Small intestine (tissue), 7 donors: ENCODE data around the gene HS6ST3. TPM values are rescaled to one million over a fixed set of nuclear protein-coding genes. Genes with fewer than 3 reads are reported as not detected.

ENCODE experiments used
- DNase-seq, 2 donors: peaks; one replicate each; pipeline versions ENCODE4 v3.0.0 to v3.0.0-alpha.2; 2013
- FAIRE-seq: peaks from 2 replicates; lab custom pipeline; 2012; peaks lifted over from hg19 to GRCh38; lab: Jason Lieb, UNC
- H3K27ac ChIP-seq, 3 donors: one replicate each; pipeline ENCODE4 v1.5.1; 2013; ENCODE audit warnings: low read length in 2 of 3, mild to moderate bottlenecking in 2 of 3, control low read depth in 1 of 3, inconsistent platforms in 1 of 3, low read depth in 1 of 3, moderate library complexity in 1 of 3
- H3K27me3 ChIP-seq, 3 donors: one replicate each; pipeline ENCODE4 v1.6.1; 2013; ENCODE audit warnings: low read length in 3 of 3, inconsistent platforms in 1 of 3; ENCODE audit not compliant: control insufficient read depth in 3 of 3, insufficient read depth in 3 of 3
- H3K36me3 ChIP-seq, 3 donors: one replicate each; pipeline ENCODE4 v1.6.1; 2013; ENCODE audit warnings: low read length in 3 of 3, inconsistent platforms in 1 of 3, low read depth in 1 of 3, mild to moderate bottlenecking in 1 of 3, moderate library complexity in 1 of 3; ENCODE audit not compliant: control insufficient read depth in 3 of 3, insufficient read depth in 2 of 3
- H3K4me1 ChIP-seq, 3 donors: one replicate each; pipeline ENCODE4 v1.6.1; 2013; ENCODE audit warnings: low read length in 2 of 3, inconsistent platforms in 1 of 3, low read depth in 1 of 3, mild to moderate bottlenecking in 1 of 3, moderate library complexity in 1 of 3; ENCODE audit not compliant: control insufficient read depth in 3 of 3, insufficient read depth in 2 of 3
- H3K4me3 ChIP-seq, 3 donors: one replicate each; pipeline ENCODE4 v1.5.1; 2013; ENCODE audit warnings: low read length in 3 of 3, control low read depth in 1 of 3, inconsistent platforms in 1 of 3, low read depth in 1 of 3, mild to moderate bottlenecking in 1 of 3, moderate library complexity in 1 of 3
- H3K9me3 ChIP-seq, 2 donors: one replicate each; pipeline ENCODE4 v1.6.1; 2013; ENCODE audit warnings: low read depth in 1 of 2, low read length in 1 of 2; ENCODE audit not compliant: control insufficient read depth in 2 of 2, insufficient read depth in 1 of 2
- whole genome bisulfite sequencing, 3 donors: extraction: QIAGEN DNeasy Blood & Tissue Kit; methylation state at CpG; one replicate each; pipeline ENCODE4 v1.1.7; 2013; 5-methylcytosine and 5-hydroxymethylcytosine counted together
- polyA plus RNA-seq, 4 donors: library from polyadenylated mRNA; stranded (reverse) in 3 of 4; unstranded in 1 of 4; fragments of 200-250 nt in 3 of 4; fragments of 120-200 nt in 1 of 4; gene quantifications; one replicate each; pipeline versions ENCODE4 v1.2.1 to v1.2.3, GENCODE V29; 2013
- donor health status: healthy with polysubstance abuse.
- donor health status: control.
- donor health status: control.
- donor health status: Bipolar disorder and iron deficiency.
- donor health status: healthy.

Gene HS6ST3
- polyA plus RNA-seq, 4 donors = under 0.01 to 0.86 (median 0.54) TPM; not detected in 1

DNA sequence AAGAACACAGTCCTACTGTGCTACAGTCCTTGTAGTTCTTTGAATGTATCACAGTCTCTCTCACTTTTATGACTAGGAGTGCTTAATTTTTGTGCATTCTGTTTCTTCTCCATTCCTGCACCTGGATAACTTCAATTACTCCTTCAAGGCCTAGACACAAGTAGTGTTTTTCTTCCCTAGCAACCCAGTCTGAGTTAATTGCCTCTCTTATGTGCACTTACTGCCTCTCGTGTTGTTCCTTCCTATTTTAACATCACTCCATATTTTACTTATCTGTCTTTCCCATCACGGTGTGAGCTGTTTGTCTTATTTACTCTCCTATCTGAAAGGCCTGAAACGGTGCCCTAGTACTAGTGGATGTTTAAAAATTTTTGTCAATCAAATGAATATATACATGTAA, 101.5 kb downstream of the HS6ST3 start:
- Histone ChIP-seq H3K27me3 (no peaks in the 10 kb centered on the region), H3K36me3 (no peaks in the 10 kb centered on the region), H3K4me3 (no peak overlapping the region), H3K9me3 (no peaks in the 10 kb centered on the region), H3K4me1 (no peaks in the 10 kb centered on the region), H3K27ac (no peak overlapping the region)
- FAIRE-seq (no peak), DNase-seq (no peak)
- WGBS, 3 donors = 31 to 43% (median 35%) methylated on average over 3 of the region's 3 CpGs

DNA sequence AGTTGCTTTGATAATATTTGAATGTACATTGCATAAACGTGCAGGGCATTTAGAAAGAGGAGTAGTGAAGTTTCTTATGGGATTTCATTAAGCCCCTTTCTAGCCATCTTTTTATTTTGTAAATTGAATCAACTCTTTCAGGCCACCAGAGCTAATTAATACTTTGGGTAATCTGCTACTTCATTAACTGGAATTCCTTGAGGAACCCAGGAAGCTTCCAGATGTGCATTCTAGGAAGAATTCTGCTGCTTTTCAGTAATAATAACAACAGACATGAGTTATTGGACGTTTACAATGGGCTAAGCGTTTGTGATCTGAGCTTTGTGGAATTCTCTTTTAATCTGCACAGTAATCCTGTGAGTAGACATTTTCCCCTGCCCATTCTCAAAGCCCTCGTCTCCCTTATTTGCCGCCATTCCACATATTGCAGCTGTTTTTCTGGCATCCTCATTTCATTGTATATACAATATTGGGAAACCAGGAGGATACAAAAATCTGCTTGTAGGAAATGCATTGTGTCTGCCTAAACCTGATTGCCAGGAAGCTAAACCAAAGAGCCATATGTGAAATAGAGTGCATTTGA, 103.9 kb downstream of the HS6ST3 start:
- H3K36me3 ChIP-seq = no peaks in the 10 kb centered on the region
- no peaks in the 10 kb centered on the region for H3K27me3 ChIP-seq
- H3K27ac ChIP-seq = no peak overlapping the region
- WGBS, 3 donors = 46 to 58% (median 46%) methylated on average over 5 of the region's 5 CpGs
- H3K4me1 ChIP-seq = no peaks in the 10 kb centered on the region
- H3K4me3 ChIP-seq = no peak overlapping the region
- DNase-seq (no peak), FAIRE-seq (no peak)
- H3K9me3 ChIP-seq = no peaks in the 10 kb centered on the region

DNA sequence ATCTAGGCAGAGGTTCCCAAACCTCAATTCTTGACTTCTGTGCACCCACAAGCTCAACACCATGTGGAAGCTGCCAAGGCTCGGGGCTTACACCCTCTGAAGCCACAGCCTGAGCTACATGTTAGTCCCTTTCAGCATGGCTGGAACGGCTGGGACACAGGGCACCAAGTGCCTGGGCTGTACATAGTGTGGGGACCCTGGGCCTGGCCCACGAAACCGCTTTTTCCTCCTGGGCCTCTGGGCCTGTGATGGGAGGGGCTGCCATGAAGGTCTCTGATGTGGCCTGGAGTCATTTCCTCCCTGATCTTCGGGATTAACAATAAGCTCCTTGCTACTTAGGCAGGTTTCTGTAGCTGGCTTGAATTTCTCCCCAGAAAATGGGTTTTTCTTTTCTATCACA, 108.1 kb downstream of the HS6ST3 start:
- FAIRE-seq (no peak), DNase-seq (no peak)
- Histone ChIP-seq H3K4me3 (no peak overlapping the region), H3K9me3 (no peaks in the 10 kb centered on the region), H3K27me3 (no peaks in the 10 kb centered on the region), H3K36me3 (no peaks in the 10 kb centered on the region), H3K27ac (no peak overlapping the region), H3K4me1 (no peaks in the 10 kb centered on the region)
- WGBS, 3 donors = 73 to 81% (median 78%) methylated on average over 5 of the region's 5 CpGs

DNA sequence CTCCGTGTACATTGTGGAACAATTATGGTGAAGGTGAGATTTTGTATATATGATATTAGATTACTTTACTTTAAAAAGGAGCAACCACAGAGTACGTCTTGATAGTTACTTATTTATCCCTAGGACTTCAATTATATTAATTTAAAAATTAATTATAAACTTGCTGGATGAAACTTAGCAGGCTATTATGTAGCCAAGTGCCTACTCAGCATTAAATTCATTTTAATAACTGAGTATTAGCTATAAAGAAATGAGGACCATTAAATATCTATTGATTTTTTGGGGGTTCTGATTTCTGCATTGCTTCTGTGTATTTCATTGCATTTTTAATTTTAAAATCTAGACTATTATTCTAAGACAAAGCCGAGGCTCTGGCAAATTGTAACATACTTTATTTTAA, 109.4 kb downstream of the HS6ST3 start:
- 79 to 86% (median 86%) methylated on average over 3 of the region's 3 CpGs for WGBS, 3 donors
- FAIRE-seq = no peak

DNA sequence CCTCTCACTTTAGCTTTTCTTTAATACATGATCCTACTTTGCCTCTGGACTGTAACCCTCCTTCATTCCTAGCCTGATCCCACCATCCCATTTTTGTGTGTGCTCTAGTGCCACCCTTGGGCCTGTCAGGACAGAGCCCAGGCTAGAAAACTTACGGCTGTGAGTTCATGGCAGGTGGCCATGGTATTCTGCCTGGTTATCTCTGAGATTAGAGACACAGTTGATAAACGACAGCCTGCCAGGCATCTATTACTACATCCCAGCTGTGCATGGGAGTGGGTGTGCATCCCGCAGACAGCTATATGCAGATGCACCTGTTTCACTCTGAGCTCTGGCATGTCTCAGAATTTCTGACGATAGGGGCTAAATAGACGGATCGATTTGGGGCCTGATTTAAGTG, 110.9 kb downstream of the HS6ST3 start:
- Histone ChIP-seq H3K9me3 (no peaks in the 10 kb centered on the region), H3K4me3 (no peak overlapping the region), H3K36me3 (no peaks in the 10 kb centered on the region), H3K4me1 (no peaks in the 10 kb centered on the region), H3K27me3 (no peaks in the 10 kb centered on the region), H3K27ac (no peak overlapping the region)
- DNase-seq (no peak), FAIRE-seq (no peak)
- WGBS, 3 donors = 44 to 71% (median 51%) methylated on average over 6 of the region's 6 CpGs

More for the DNA sequence above, 109.4 kb downstream of the HS6ST3 start:
- no peaks in the 10 kb centered on the region for H3K36me3 ChIP-seq
- DNase-seq = no peak
- no peak overlapping the region for H3K4me3 ChIP-seq
- no peaks in the 10 kb centered on the region for H3K9me3 ChIP-seq
- no peak overlapping the region for H3K27ac ChIP-seq
- no peaks in the 10 kb centered on the region for H3K27me3 ChIP-seq
- H3K4me1 ChIP-seq = no peaks in the 10 kb centered on the region

DNA sequence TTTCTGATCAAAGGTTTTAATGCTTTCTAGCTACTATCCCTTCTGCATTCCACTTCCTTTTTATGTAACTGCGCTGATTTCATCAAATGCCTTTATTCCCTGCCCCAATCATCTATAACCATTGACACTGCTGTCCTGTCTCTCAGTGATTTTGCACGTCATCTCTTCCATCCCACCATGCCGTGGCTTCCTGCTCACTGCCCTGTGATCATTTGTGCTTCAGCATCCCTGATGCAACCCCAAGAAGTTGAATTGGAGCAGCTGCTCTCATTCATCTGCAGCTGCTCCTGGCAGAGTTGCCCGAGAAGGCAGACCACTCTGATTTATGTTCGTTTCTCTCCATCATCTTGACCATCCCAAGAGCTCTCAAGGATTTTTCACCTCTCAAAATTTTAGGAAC, 112.4 kb downstream of the HS6ST3 start:
- Histone ChIP-seq H3K9me3 (no peaks in the 10 kb centered on the region), H3K27me3 (no peaks in the 10 kb centered on the region), H3K4me1 (no peaks in the 10 kb centered on the region), H3K27ac (no peak overlapping the region), H3K36me3 (no peaks in the 10 kb centered on the region), H3K4me3 (no peak overlapping the region)
- DNase-seq (no peak), FAIRE-seq (no peak)
- WGBS, 3 donors = 78 to 88% (median 85%) methylated on average over 5 of the region's 5 CpGs

DNA sequence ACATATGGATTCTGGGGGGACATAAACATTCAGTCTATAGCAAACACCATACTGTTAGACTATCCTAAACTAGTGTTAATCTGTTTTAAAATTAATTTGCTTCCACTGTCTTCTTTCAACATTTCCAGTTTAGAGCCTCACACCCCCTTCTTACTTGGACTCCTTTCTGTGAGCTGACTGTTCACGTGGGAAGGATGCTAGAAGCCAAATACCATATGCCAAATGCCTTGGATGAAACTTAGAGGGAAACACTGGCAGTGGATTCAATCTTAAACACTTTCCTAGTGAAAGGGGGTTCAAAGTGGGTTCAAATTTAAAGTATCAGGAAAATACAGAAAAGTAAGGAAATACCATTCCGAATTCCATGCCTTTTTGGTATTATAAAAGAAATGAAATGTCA, 113.6 kb downstream of the HS6ST3 start:
- Histone ChIP-seq H3K27me3 (no peaks in the 10 kb centered on the region), H3K9me3 (no peaks in the 10 kb centered on the region), H3K36me3 (no peaks in the 10 kb centered on the region), H3K4me1 (no peaks in the 10 kb centered on the region), H3K27ac (no peak overlapping the region), H3K4me3 (no peak overlapping the region)
- 79 to 90% (median 83%) methylated on average over 2 of the region's 2 CpGs for WGBS, 3 donors
- DNase-seq (no peak), FAIRE-seq (no peak)

DNA sequence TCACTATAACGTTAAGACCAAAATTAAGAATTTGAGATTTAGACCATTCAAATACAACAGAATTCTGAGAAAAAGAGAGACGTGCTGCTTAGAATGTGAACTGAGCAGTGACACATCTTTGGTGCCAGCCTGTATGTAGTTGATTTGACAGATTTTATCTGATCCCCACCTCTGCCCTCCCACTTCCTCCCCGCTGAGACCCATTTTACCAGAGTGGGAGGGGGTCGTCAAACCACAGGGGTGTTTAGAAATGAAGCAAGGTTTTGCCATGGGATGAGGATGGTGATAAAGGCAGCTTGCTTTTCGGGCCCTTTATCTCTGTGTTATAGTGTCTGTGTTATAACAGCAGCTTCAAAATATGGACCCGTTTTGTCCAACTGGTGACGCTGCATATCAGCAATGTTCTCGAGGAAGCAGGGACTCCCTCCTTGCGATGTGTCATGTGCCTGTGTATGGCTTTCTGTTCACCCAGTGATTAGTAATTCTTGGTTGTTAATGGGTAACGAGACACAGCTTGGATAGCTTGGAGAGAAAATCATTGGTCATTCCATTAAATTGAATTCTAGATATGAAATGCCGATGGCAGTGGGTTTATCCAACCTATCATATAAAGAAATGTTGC, 125.0 kb downstream of the HS6ST3 start:
- Histone ChIP-seq H3K9me3 (no peaks in the 10 kb centered on the region), H3K27ac (no peak overlapping the region), H3K27me3 (no peaks in the 10 kb centered on the region), H3K4me1 (no peaks in the 10 kb centered on the region), H3K4me3 (no peak overlapping the region), H3K36me3 (no peaks in the 10 kb centered on the region)
- WGBS, 3 donors = 46 to 60% (median 54%) methylated on average over 11 of the region's 11 CpGs
- FAIRE-seq (no peak), DNase-seq (peak in 1 of 2 donors; percentile 45)

DNA sequence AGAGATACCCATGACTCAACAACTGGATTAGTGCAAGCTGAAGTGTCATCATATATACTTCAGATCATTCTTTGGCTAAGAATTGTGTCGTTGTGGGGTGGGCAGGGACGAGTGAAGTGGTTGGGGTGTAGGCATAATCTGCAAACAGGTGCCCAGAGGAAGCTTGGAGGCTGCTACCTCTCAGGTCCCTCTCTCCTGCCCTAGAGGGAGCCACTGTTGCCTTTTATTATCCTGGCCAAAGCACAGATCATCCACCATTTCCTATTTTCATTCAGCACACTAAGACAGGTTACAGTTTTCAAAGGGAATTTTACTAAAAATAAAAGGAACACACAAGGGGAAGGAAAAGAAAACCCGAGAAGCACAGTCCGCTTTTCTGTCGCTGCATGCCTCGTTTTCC, 126.6 kb downstream of the HS6ST3 start:
- H3K36me3 ChIP-seq = no peaks in the 10 kb centered on the region
- no peaks in the 10 kb centered on the region for H3K27me3 ChIP-seq
- DNase-seq = no peak
- no peak for FAIRE-seq
- no peak overlapping the region for H3K27ac ChIP-seq
- 85 to 86% (median 86%) methylated on average over 6 of the region's 6 CpGs for WGBS, 3 donors
- H3K9me3 ChIP-seq = no peaks in the 10 kb centered on the region
- no peak overlapping the region for H3K4me3 ChIP-seq
- no peaks in the 10 kb centered on the region for H3K4me1 ChIP-seq
